ENCODE data around the gene HLA-DRB1. TPM values are rescaled to one million over a fixed set of nuclear protein-coding genes. Genes with fewer than 3 reads are reported as not detected.
"Not testable (repeated sequence)": the region's sequence is repeated elsewhere in the genome, so short reads cannot be mapped to it uniquely, and the experiment has no call there.

The HLA-DRB1 gene
- total RNA-seq, 2 donors from 2014 or later, result 50.0 to 80.3 TPM

- no peak for TF ChIP-seq CTCF (IDR thresholded peaks at IDR 0.05)
- no peak for ATAC-seq (ENCODE audit: insufficient number of reproducible peaks, low FRiP score, low read depth)
- no peak overlapping the region for H3K4me3 ChIP-seq
- no peak for DNase-seq (ENCODE audit: low spot score)
- H3K27me3 ChIP-seq (replicated peaks; ENCODE audit: insufficient read depth), result no peaks in the 10 kb centered on the region
- H3K36me3 ChIP-seq, result no peaks in the 10 kb centered on the region
- no peaks in the 10 kb centered on the region for H3K9me3 ChIP-seq
- H3K4me1 ChIP-seq (ENCODE audit: control insufficient read depth in 1 of 2, low read depth in 2 of 2), result no peaks in the 10 kb centered on the region
- no peak overlapping the region for H3K27ac ChIP-seq
These were observed 13.6 kb upstream of the HLA-DRB1 start for GRCh38 chr6:32603222-32603621.

GRCh38 chr6:32602383-32602782 lies 12.7 kb upstream of the HLA-DRB1 start:
- DNase-seq (ENCODE audit: low spot score) (no peak), ATAC-seq (ENCODE audit: insufficient number of reproducible peaks, low FRiP score, low read depth) (no peak)
- H3K9me3 ChIP-seq, result no peaks in the 10 kb centered on the region
- no peak overlapping the region for H3K4me3 ChIP-seq
- H3K27ac ChIP-seq, result no peak overlapping the region
- no peaks in the 10 kb centered on the region for H3K27me3 ChIP-seq (replicated peaks; ENCODE audit: insufficient read depth)
- no peak for TF ChIP-seq CTCF (IDR thresholded peaks at IDR 0.05)
- H3K36me3 ChIP-seq, result no peaks in the 10 kb centered on the region
- H3K4me1 ChIP-seq (ENCODE audit: control insufficient read depth in 1 of 2, low read depth in 2 of 2), result no peaks in the 10 kb centered on the region

GRCh38 chr6:32597024-32597423 lies 7.4 kb upstream of the HLA-DRB1 start:
- Histone ChIP-seq H3K36me3 (no peaks in the 10 kb centered on the region), H3K4me1 (ENCODE audit: control insufficient read depth in 1 of 2, low read depth in 2 of 2) (no peaks in the 10 kb centered on the region), H3K27ac (no peak overlapping the region), H3K9me3 (no peaks in the 10 kb centered on the region), H3K4me3 (no peak overlapping the region), H3K27me3 (replicated peaks; ENCODE audit: insufficient read depth) (no peaks in the 10 kb centered on the region)
- TF ChIP-seq CTCF (IDR thresholded peaks at IDR 0.05), result no peak
- ATAC-seq (ENCODE audit: insufficient number of reproducible peaks, low FRiP score, low read depth) (no peak), DNase-seq (ENCODE audit: low spot score) (no peak)

GRCh38 chr6:32590713-32591112 lies 1.1 kb upstream of the HLA-DRB1 start:
- H3K9me3 ChIP-seq; H3K27ac ChIP-seq; DNase-seq (ENCODE audit: low spot score); H3K4me3 ChIP-seq; H3K36me3 ChIP-seq; H3K27me3 ChIP-seq (replicated peaks; ENCODE audit: insufficient read depth); H3K4me1 ChIP-seq (ENCODE audit: control insufficient read depth in 1 of 2, low read depth in 2 of 2); ATAC-seq (ENCODE audit: insufficient number of reproducible peaks, low FRiP score, low read depth): not testable (repeated sequence)

- no peak for ATAC-seq (ENCODE audit: insufficient number of reproducible peaks, low FRiP score, low read depth)
- H3K27me3 ChIP-seq (replicated peaks; ENCODE audit: insufficient read depth), result no peaks in the 10 kb centered on the region
- no peaks in the 10 kb centered on the region for H3K36me3 ChIP-seq
- TF ChIP-seq CTCF (IDR thresholded peaks at IDR 0.05), result no peak
- no peaks in the 10 kb centered on the region for H3K4me1 ChIP-seq (ENCODE audit: control insufficient read depth in 1 of 2, low read depth in 2 of 2)
- H3K27ac ChIP-seq, result no peak overlapping the region
- DNase-seq (ENCODE audit: low spot score), result no peak
- H3K4me3 ChIP-seq, result no peak overlapping the region
- no peaks in the 10 kb centered on the region for H3K9me3 ChIP-seq
These were observed 1.5 kb downstream of the HLA-DRB1 start for GRCh38 chr6:32588156-32588555.

GRCh38 chr6:32583527-32583898 lies 6.1 kb downstream of the HLA-DRB1 start:
- Histone ChIP-seq H3K9me3 (no peaks in the 10 kb centered on the region), H3K27me3 (replicated peaks; ENCODE audit: insufficient read depth) (no peaks in the 10 kb centered on the region), H3K4me3 (no peak overlapping the region), H3K4me1 (ENCODE audit: control insufficient read depth in 1 of 2, low read depth in 2 of 2) (no peaks in the 10 kb centered on the region), H3K27ac (no peak overlapping the region), H3K36me3 (no peaks in the 10 kb centered on the region)
- DNase-seq (ENCODE audit: low spot score) (no peak), ATAC-seq (ENCODE audit: insufficient number of reproducible peaks, low FRiP score, low read depth) (no peak)
- TF ChIP-seq CTCF (IDR thresholded peaks at IDR 0.05), result no peak
